ENCODE measurements around the gene EFCC1.

GRCh38 chr3:129007792-129008191 is 6.7 kb downstream of the EFCC1 start:
- no peak for TF ChIP-seq POLR2AphosphoS5 (IDR thresholded peaks at IDR 0.05)
- no peak for TF ChIP-seq CTCF (IDR thresholded peaks at IDR 0.05)
- no peak for TF ChIP-seq POLR2A (IDR thresholded peaks at IDR 0.05)
- TF ChIP-seq EP300 (IDR thresholded peaks at IDR 0.05) = no peak
